Mesenchymal stem cell (in vitro differentiated cells and primary cell): ENCODE measurements around the gene PACS1.

Experiments
- DNase-seq: peaks from one replicate; pipeline ENCODE4 v3.0.0-alpha.2; 2013
- H2AFZ ChIP-seq: one replicate; pipeline ENCODE4 v1.6.1; 2013; ENCODE audit warnings: low read depth, mild to moderate bottlenecking, control low read depth, inconsistent platforms, low read length, moderate library complexity
- H2AK5ac ChIP-seq: 2 replicates; pipeline ENCODE4 v1.6.1; 2013; ENCODE audit warnings: low read length, moderate library complexity, mild to moderate bottlenecking, inconsistent platforms; ENCODE audit not compliant: severe bottlenecking
- H2BK120ac ChIP-seq: one replicate; pipeline ENCODE4 v1.6.1; 2013; ENCODE audit warnings: low read depth, mild to moderate bottlenecking, inconsistent platforms, low read length, moderate library complexity
- H2BK12ac ChIP-seq, 2 experiments: one replicate each; pipeline ENCODE4 v1.6.1; 2013; ENCODE audit warnings: inconsistent platforms in 2 of 2, low read length in 2 of 2, mild to moderate bottlenecking in 2 of 2, moderate library complexity in 2 of 2, control low read depth in 1 of 2
- H2BK15ac ChIP-seq: one replicate; pipeline ENCODE4 v1.6.1; 2013; ENCODE audit warnings: mild to moderate bottlenecking, low read depth, inconsistent platforms; ENCODE audit not compliant: poor library complexity, severe bottlenecking
- H2BK5ac ChIP-seq: 2 replicates; pipeline ENCODE4 v1.6.1; 2013; ENCODE audit warnings: low read depth, mild to moderate bottlenecking, low read length, control low read depth, inconsistent platforms; ENCODE audit not compliant: poor library complexity, severe bottlenecking
- H3K14ac ChIP-seq, 2 experiments: one replicate each; pipeline ENCODE4 v1.6.1; 2013; ENCODE audit warnings: inconsistent platforms in 2 of 2, low read length in 2 of 2, control low read depth in 1 of 2, mild to moderate bottlenecking in 1 of 2, moderate library complexity in 1 of 2
- H3K18ac ChIP-seq, 2 experiments: one replicate each; pipeline ENCODE4 v1.6.1; 2013; ENCODE audit warnings: inconsistent platforms in 2 of 2, low read length in 2 of 2, control low read depth in 1 of 2, low read depth in 1 of 2, mild to moderate bottlenecking in 1 of 2
- H3K23ac ChIP-seq, 2 experiments: one replicate each; pipeline ENCODE4 v1.6.1; 2013; ENCODE audit warnings: inconsistent platforms in 2 of 2, low read length in 2 of 2, mild to moderate bottlenecking in 2 of 2, moderate library complexity in 2 of 2, control low read depth in 1 of 2
- H3K27ac ChIP-seq: 2 replicates; pipeline ENCODE4 v1.5.1; 2013; ENCODE audit warnings: mild to moderate bottlenecking, moderate library complexity, low read length, control low read depth, inconsistent platforms; ENCODE audit not compliant: poor library complexity, severe bottlenecking
- H3K27me3 ChIP-seq, 2 experiments: 2 replicates each; pipeline versions ENCODE4 v1.6.1 to v1.7.0; 2013; ENCODE audit warnings: low read length in 2 of 2, mild to moderate bottlenecking in 2 of 2, moderate library complexity in 2 of 2, control low read depth in 1 of 2, inconsistent platforms in 1 of 2; ENCODE audit not compliant: control insufficient read depth in 1 of 2, insufficient read depth in 1 of 2
- H3K36me3 ChIP-seq, 2 experiments: 2 replicates each; pipeline versions ENCODE4 v1.6.1 to v1.7.0; 2013; ENCODE audit warnings: low read length in 2 of 2, control low read depth in 1 of 2, inconsistent platforms in 1 of 2, low read depth in 1 of 2, mild to moderate bottlenecking in 1 of 2; ENCODE audit not compliant: insufficient read depth in 2 of 2, control insufficient read depth in 1 of 2
- H3K4ac ChIP-seq, 2 experiments: one replicate each; pipeline ENCODE4 v1.6.1; 2013; ENCODE audit warnings: inconsistent platforms in 2 of 2, low read length in 2 of 2, mild to moderate bottlenecking in 2 of 2, moderate library complexity in 2 of 2, control low read depth in 1 of 2, low read depth in 1 of 2
- H3K4me1 ChIP-seq: 2 replicates; pipeline ENCODE4 v1.6.1; 2013; ENCODE audit warnings: low read depth, low read length, control low read depth; ENCODE audit not compliant: control insufficient read depth, insufficient read depth
- H3K4me2 ChIP-seq: 2 replicates; pipeline ENCODE4 v1.6.1; 2013; ENCODE audit warnings: low read length, mild to moderate bottlenecking, inconsistent platforms; ENCODE audit not compliant: poor library complexity, severe bottlenecking
- H3K4me3 ChIP-seq, 2 experiments: 2 replicates each; pipeline versions ENCODE4 v1.5.1 to v1.7.0; 2013; ENCODE audit warnings: low read length in 2 of 2, mild to moderate bottlenecking in 2 of 2, control low read depth in 1 of 2, low read depth in 1 of 2; ENCODE audit not compliant: insufficient read depth in 1 of 2
- H3K79me1 ChIP-seq: replicated peaks from 2 replicates; pipeline ENCODE4 v1.6.1; 2013; ENCODE audit warnings: mild to moderate bottlenecking, control low read depth, low read length, inconsistent platforms; ENCODE audit not compliant: poor library complexity, severe bottlenecking
- H3K9ac ChIP-seq: 2 replicates; pipeline ENCODE4 v1.7.0; 2013; ENCODE audit warnings: mild to moderate bottlenecking, low read length, moderate library complexity
- H3K9me3 ChIP-seq: 2 replicates; pipeline ENCODE4 v1.7.0; 2013; ENCODE audit warnings: mild to moderate bottlenecking, low read length; ENCODE audit not compliant: control insufficient read depth
- H4K8ac ChIP-seq: one replicate; pipeline ENCODE4 v1.6.1; 2013; ENCODE audit warnings: inconsistent platforms, mild to moderate bottlenecking, low read length, moderate library complexity
- H4K91ac ChIP-seq: one replicate; pipeline ENCODE4 v1.6.1; 2013; ENCODE audit warnings: mild to moderate bottlenecking, low read length, inconsistent platforms
- whole genome bisulfite sequencing: methylation state at CpG from one replicate; pipeline ENCODE4 v1.1.7; 2013; ENCODE audit warnings: mixed read lengths; 5-methylcytosine and 5-hydroxymethylcytosine counted together

PACS1 gene

DNA sequence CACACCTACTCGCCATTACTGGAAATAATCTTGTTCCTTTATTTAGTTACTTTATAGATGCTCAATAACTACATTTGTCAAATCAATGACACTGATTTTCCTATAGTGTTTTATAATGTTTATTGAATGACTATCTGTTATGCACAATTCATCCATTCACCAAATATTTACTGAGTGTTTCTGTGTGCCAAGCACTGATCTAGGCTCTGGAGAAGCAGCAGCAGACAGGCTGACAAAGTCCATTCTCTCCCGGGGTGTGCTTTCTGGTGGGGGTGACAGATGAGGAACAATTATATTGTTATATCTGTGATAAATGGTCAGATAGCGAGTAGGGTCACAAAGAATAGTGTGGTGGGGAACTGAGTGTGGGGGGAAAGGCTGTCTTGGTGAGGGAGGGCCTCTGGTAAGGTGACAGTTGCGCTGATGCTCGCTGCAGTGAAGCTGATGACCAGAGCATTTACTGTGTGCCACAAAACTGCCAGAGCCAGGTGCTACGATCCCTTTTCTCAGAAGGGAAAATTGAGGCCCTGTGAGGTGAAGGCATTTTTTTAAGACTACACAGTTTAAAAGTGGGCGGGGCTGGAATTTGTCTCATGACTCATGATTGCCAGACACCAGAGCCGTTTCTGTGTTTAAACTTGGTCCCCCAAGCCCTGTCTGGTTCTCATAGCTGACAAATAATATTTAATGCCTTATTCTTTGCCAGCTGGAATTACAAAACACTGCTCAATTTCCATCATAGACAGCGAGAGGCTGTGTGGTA is 10.2 kb downstream of the PACS1 start:
- H3K23ac ChIP-seq, result no peak overlapping the region
- H2AK5ac ChIP-seq, result no peak overlapping the region
- H2AFZ ChIP-seq, result no peak overlapping the region
- no peak overlapping the region for H3K4me2 ChIP-seq
- H4K8ac ChIP-seq, result no peak overlapping the region
- peak overlapping the region in 1 of 2 experiments; percentile 75 for H3K18ac ChIP-seq
- H3K4ac ChIP-seq, result no peak overlapping the region
- H3K9ac ChIP-seq, result peak overlapping the region; percentile 3
- peak overlapping the region; percentile 75 for H4K91ac ChIP-seq
- H3K9me3 ChIP-seq, result no peaks in the 10 kb centered on the region
- no peak overlapping the region for H2BK5ac ChIP-seq
- peaks cover 3 to 14% of the 10 kb centered on the region in 2 experiments for H3K36me3 ChIP-seq
- no peak overlapping the region for H2BK15ac ChIP-seq
- DNase-seq, result peak; percentile 90
- H2BK120ac ChIP-seq, result no peak overlapping the region
- H3K27ac ChIP-seq, result peak overlapping the region; percentile 41
- H3K14ac ChIP-seq, result no peak overlapping the region
- H3K79me1 ChIP-seq, result peaks cover 21% of the 10 kb centered on the region
- peak overlapping the region in 1 of 2 experiments; percentile 98 for H2BK12ac ChIP-seq
- WGBS, result 64% methylated on average over 7 of the region's 9 CpGs
- H3K27me3 ChIP-seq, result no peaks in the 10 kb centered on the region
- H3K4me3 ChIP-seq, result no peak overlapping the region
- peaks cover 12% of the 10 kb centered on the region for H3K4me1 ChIP-seq

DNA sequence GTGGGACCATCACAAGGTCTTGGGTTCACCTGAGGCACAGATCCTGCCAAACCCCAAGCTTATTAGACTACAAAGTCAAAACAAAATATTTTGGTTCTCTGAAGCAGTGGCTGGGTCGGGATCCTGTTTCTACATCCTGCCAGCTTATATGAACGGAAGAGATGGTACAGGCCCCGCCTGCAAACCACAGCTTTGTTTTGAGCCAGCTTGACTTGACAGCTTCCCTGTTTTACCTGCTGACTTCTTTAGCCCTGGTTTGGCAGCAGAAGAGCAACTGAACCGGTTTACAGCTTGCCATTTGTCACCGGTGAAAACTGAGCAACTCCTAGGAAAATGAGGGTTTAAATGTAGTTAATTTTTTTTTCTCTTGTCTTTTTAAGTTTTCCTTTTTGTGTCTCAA is 11.4 kb downstream of the PACS1 start:
- peak; percentile 42 for DNase-seq
- H4K91ac ChIP-seq, result no peak overlapping the region
- no peak overlapping the region for H3K4me3 ChIP-seq
- no peaks in the 10 kb centered on the region for H3K27me3 ChIP-seq
- peaks cover 24% of the 10 kb centered on the region for H3K79me1 ChIP-seq
- H2AK5ac ChIP-seq, result no peak overlapping the region
- H3K18ac ChIP-seq, result peak overlapping the region in 1 of 2 experiments; percentile 43
- no peak overlapping the region for H3K23ac ChIP-seq
- H2BK120ac ChIP-seq, result no peak overlapping the region
- H3K27ac ChIP-seq, result no peak overlapping the region
- H4K8ac ChIP-seq, result peak overlapping the region; percentile 27
- H3K36me3 ChIP-seq, result peaks cover 0 to 10% of the 10 kb centered on the region in 2 experiments
- 47% methylated on average over 4 of the region's 5 CpGs for WGBS
- H3K14ac ChIP-seq, result no peak overlapping the region
- H2BK5ac ChIP-seq, result no peak overlapping the region
- no peaks in the 10 kb centered on the region for H3K9me3 ChIP-seq
- no peak overlapping the region for H2AFZ ChIP-seq
- no peak overlapping the region for H3K9ac ChIP-seq
- H2BK12ac ChIP-seq, result no peak overlapping the region
- H3K4me2 ChIP-seq, result peak overlapping the region; percentile 34
- H2BK15ac ChIP-seq, result no peak overlapping the region
- H3K4ac ChIP-seq, result no peak overlapping the region
- peaks cover 12% of the 10 kb centered on the region for H3K4me1 ChIP-seq

DNA sequence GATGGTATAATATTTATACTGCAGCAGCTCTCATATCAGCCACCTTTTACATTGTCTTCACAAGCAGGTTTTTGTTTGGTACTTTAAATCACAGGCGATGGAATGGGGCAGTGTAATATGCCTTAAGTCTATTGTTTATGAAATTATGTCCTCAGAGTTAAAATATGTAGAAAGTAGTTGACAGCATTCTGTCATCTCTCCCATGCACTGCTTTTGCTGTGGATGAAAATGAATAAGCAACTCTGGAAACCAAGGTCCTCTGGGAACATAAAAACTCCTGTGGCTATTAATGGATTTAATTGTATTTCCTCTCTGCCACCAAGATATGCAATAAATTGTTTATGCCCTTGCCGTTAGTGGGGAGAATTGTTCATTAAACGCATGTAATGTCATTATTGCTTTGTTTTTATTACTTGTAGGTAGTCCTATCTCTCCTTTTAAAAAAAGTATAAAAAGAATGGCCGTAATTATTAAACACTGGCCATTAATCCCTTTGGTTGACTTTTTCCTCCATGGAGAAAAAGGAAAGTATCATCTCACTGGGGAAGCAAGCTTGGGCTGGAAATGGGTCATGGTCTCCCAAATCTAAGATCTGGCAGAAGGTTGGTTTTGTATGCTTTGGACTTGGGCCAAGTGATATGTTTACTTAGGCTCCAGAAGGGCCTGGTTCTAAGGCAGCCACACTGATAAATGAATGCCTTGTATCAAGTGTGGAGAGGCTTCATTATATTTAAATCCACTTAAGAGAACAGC is 13.1 kb downstream of the PACS1 start:
- H2BK15ac ChIP-seq, result no peak overlapping the region
- H3K9me3 ChIP-seq, result no peaks in the 10 kb centered on the region
- H2BK12ac ChIP-seq, result no peak overlapping the region
- H3K18ac ChIP-seq, result no peak overlapping the region
- no peak overlapping the region for H4K8ac ChIP-seq
- peaks cover 0 to 3% of the 10 kb centered on the region in 2 experiments for H3K36me3 ChIP-seq
- H3K4me2 ChIP-seq, result no peak overlapping the region
- H2BK5ac ChIP-seq, result no peak overlapping the region
- no peak overlapping the region for H4K91ac ChIP-seq
- H3K27ac ChIP-seq, result peak overlapping the region; percentile 13
- no peak overlapping the region for H3K23ac ChIP-seq
- no peak overlapping the region for H2BK120ac ChIP-seq
- H3K79me1 ChIP-seq, result peaks cover 23% of the 10 kb centered on the region
- H2AFZ ChIP-seq, result no peak overlapping the region
- peak; percentile 44 for DNase-seq
- H2AK5ac ChIP-seq, result no peak overlapping the region
- H3K27me3 ChIP-seq, result no peaks in the 10 kb centered on the region
- WGBS, result 100% methylated on average over 2 of the region's 4 CpGs
- peaks cover 10% of the 10 kb centered on the region for H3K4me1 ChIP-seq
- H3K4me3 ChIP-seq, result no peak overlapping the region
- no peak overlapping the region for H3K9ac ChIP-seq
- no peak overlapping the region for H3K4ac ChIP-seq
- no peak overlapping the region for H3K14ac ChIP-seq

DNA sequence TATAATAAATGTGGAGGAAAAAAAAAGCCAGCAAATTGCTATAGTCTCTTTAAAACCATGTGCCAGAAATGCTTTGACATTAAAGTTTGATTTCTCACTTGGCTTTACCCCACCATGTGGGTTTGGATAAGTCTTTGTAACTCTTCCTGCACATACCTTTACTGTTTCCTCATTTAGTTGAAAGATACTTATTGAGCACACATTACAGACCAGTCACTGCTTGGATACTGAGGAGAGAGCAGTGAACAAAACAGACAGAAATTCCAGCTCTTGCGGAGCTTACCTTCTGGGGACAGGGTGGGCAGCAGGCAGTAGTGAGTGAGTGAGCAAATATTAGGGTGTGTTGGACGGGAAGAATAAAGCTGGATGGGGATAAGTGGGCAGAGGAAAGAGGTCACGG is 13.7 kb downstream of the PACS1 start:
- H3K4ac ChIP-seq, result no peak overlapping the region
- H3K9me3 ChIP-seq, result no peaks in the 10 kb centered on the region
- no peak overlapping the region for H2AFZ ChIP-seq
- H3K23ac ChIP-seq, result no peak overlapping the region
- no peak overlapping the region for H3K27ac ChIP-seq
- no peak overlapping the region for H3K4me2 ChIP-seq
- H2BK120ac ChIP-seq, result no peak overlapping the region
- H3K79me1 ChIP-seq, result peaks cover 23% of the 10 kb centered on the region
- H3K36me3 ChIP-seq, result peaks cover 0 to 3% of the 10 kb centered on the region in 2 experiments
- H3K9ac ChIP-seq, result no peak overlapping the region
- H2AK5ac ChIP-seq, result no peak overlapping the region
- DNase-seq, result no peak
- no peak overlapping the region for H2BK15ac ChIP-seq
- H4K91ac ChIP-seq, result no peak overlapping the region
- H3K4me1 ChIP-seq, result peaks cover 10% of the 10 kb centered on the region
- H3K4me3 ChIP-seq, result no peak overlapping the region
- no peaks in the 10 kb centered on the region for H3K27me3 ChIP-seq
- peak overlapping the region; percentile 6 for H4K8ac ChIP-seq
- no peak overlapping the region for H3K18ac ChIP-seq
- WGBS, result 96% methylated on average over 3 of the region's 3 CpGs
- H2BK5ac ChIP-seq, result no peak overlapping the region
- peak overlapping the region in 1 of 2 experiments; percentile 96 for H2BK12ac ChIP-seq
- H3K14ac ChIP-seq, result no peak overlapping the region
